ENCODE results near the gene RALGDS.

DNA sequence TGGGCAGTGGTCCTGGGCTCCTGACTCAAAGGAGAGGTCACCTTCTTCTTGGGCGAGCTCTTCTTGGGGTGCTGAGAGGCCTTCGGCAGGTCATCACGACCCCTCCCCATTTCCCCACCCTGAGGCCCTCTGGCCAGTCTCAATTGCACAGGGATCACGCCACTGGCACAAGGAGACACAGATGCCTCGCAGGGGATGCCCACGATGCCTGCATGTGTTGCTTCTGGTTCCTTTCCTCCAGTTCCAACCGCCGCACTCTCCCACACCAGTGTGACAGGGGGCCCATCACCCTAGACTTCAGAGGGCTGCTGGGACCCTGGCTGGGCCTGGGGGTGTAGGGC lies 57.9 kb downstream of the RALGDS start:
- TF ChIP-seq, protein P1, sequence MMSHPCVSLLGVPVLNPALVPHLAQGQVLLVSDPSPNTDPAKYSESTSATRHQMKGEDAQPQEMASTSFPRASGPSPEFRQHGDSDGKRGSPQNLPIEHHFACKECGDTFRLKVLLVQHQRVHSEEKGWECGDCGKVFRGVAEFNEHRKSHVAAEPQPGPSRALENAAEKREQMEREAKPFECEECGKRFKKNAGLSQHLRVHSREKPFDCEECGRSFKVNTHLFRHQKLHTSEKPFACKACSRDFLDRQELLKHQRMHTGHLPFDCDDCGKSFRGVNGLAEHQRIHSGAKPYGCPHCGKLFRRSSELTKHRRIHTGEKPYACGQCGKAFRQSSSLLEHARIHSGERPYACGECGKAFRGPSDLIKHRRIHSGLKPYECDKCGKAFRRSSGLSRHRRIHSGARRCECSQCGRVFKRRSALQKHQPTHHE (CRISPR knock-in tag; IDR thresholded peaks at IDR 0.05; ENCODE audit: borderline replicate concordance), result no peak
- TF ChIP-seq, protein P2, sequence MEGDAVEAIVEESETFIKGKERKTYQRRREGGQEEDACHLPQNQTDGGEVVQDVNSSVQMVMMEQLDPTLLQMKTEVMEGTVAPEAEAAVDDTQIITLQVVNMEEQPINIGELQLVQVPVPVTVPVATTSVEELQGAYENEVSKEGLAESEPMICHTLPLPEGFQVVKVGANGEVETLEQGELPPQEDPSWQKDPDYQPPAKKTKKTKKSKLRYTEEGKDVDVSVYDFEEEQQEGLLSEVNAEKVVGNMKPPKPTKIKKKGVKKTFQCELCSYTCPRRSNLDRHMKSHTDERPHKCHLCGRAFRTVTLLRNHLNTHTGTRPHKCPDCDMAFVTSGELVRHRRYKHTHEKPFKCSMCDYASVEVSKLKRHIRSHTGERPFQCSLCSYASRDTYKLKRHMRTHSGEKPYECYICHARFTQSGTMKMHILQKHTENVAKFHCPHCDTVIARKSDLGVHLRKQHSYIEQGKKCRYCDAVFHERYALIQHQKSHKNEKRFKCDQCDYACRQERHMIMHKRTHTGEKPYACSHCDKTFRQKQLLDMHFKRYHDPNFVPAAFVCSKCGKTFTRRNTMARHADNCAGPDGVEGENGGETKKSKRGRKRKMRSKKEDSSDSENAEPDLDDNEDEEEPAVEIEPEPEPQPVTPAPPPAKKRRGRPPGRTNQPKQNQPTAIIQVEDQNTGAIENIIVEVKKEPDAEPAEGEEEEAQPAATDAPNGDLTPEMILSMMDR (CRISPR knock-in tag; IDR thresholded peaks at IDR 0.05), result no peak
- TF ChIP-seq SP2 (CRISPR knock-in tag; IDR thresholded peaks at IDR 0.05) (no peak), NFATC3 (CRISPR knock-in tag; IDR thresholded peaks at IDR 0.05) (no peak), ZSCAN20 (CRISPR knock-in tag; IDR thresholded peaks at IDR 0.05; ENCODE audit: borderline replicate concordance) (no peak), ARHGAP35 (CRISPR knock-in tag; IDR thresholded peaks at IDR 0.05; ENCODE audit: borderline replicate concordance) (no peak), ZNF354B (CRISPR knock-in tag; IDR thresholded peaks at IDR 0.05) (no peak), FOSL1 (CRISPR knock-in tag; IDR thresholded peaks at IDR 0.05; ENCODE audit: borderline replicate concordance) (no peak), HDAC2 (CRISPR knock-in tag; IDR thresholded peaks at IDR 0.05) (no peak), CENPT (CRISPR knock-in tag; IDR thresholded peaks at IDR 0.05; ENCODE audit: low read depth) (no peak), TCF7 (IDR thresholded peaks at IDR 0.05; ENCODE audit: low read depth) (no peak), SMARCC2 (IDR thresholded peaks at IDR 0.05) (no peak)
- TF ChIP-seq, protein P3, sequence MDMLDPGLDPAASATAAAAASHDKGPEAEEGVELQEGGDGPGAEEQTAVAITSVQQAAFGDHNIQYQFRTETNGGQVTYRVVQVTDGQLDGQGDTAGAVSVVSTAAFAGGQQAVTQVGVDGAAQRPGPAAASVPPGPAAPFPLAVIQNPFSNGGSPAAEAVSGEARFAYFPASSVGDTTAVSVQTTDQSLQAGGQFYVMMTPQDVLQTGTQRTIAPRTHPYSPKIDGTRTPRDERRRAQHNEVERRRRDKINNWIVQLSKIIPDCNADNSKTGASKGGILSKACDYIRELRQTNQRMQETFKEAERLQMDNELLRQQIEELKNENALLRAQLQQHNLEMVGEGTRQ (IDR thresholded peaks at IDR 0.05; ENCODE audit: low read depth, low read length), result no peak
- TF ChIP-seq, protein P3 (CRISPR knock-in tag; IDR thresholded peaks at IDR 0.05; ENCODE audit: borderline replicate concordance), result no peak
